CD4-positive, alpha-beta T cell (primary cell): Measurements from ENCODE around the gene MKX. TPM values are rescaled to one million over a fixed set of nuclear protein-coding genes. Genes with fewer than 3 reads are reported as not detected.

Experiments
- ATAC-seq: fragments of 200-7000 bp; cut with Tn5 transposase; one replicate; pipeline ENCODE4 v1.10.0; 2022; ENCODE audit warnings: mild to moderate bottlenecking; ENCODE audit not compliant: poor library complexity
- CTCF ChIA-PET: fragments of 350-600 bp; sonication (Branson Sonifier 250); formaldehyde crosslinking; loops from one replicate; lab custom pipeline; 2021; ENCODE audit warnings: antibody characterized with exemption, inconsistent platforms; lab: Charles Lee
- POLR2A ChIA-PET: fragments of 350-600 bp; sonication (Branson Sonifier 250); formaldehyde crosslinking; loops from one replicate; lab custom pipeline; 2021; ENCODE audit warnings: antibody characterized with exemption, inconsistent platforms; lab: Charles Lee
- DNase-seq, 14 experiments: peaks; one replicate each; pipeline ENCODE4 v3.0.0-alpha.2; 2013 to 2020; ENCODE audit warnings: mixed read lengths in 2 of 14
- H3K27ac ChIP-seq, 2 donors: one replicate each; pipeline versions ENCODE4 v1.5.1 to v1.7.0; 2013; ENCODE audit warnings: low read length in 2 of 2, low read depth in 1 of 2, mild to moderate bottlenecking in 1 of 2
- H3K27me3 ChIP-seq, 2 experiments: 1 replicate in 1 of 2; 2 replicates in 1 of 2; pipeline versions ENCODE4 v1.6.1 to v1.7.0; 2013; ENCODE audit warnings: low read length in 2 of 2, control low read depth in 1 of 2, mild to moderate bottlenecking in 1 of 2, moderate library complexity in 1 of 2; ENCODE audit not compliant: insufficient read depth in 2 of 2, control insufficient read depth in 1 of 2
- H3K36me3 ChIP-seq: one replicate; pipeline ENCODE4 v1.6.1; 2013; ENCODE audit warnings: low read length, control low read depth; ENCODE audit not compliant: insufficient read depth
- H3K4me1 ChIP-seq: one replicate; pipeline ENCODE4 v1.6.1; 2013; ENCODE audit warnings: low read length, control low read depth; ENCODE audit not compliant: insufficient read depth
- H3K4me3 ChIP-seq: one replicate; pipeline ENCODE4 v1.5.1; 2013; ENCODE audit warnings: mild to moderate bottlenecking, low read length, moderate library complexity
- H3K9me3 ChIP-seq, 2 experiments: 1 replicate in 1 of 2; 2 replicates in 1 of 2; pipeline versions ENCODE4 v1.6.1 to v1.7.0; 2013; ENCODE audit warnings: low read length in 2 of 2, mild to moderate bottlenecking in 2 of 2, control low read depth in 1 of 2, moderate library complexity in 1 of 2; ENCODE audit not compliant: control insufficient read depth in 1 of 2, insufficient read depth in 1 of 2
- H3K27ac Mint-ChIP-seq: one replicate; pipeline ENCODE4 v1.8.0; 2020; ENCODE audit warnings: mixed read lengths
- H3K27me3 Mint-ChIP-seq: one replicate; pipeline ENCODE4 v1.8.0; 2021; ENCODE audit warnings: mixed read lengths
- H3K36me3 Mint-ChIP-seq: one replicate; pipeline ENCODE4 v1.8.0; 2021; ENCODE audit warnings: low read depth, mixed read lengths
- H3K4me1 Mint-ChIP-seq: one replicate; pipeline ENCODE4 v1.8.0; 2021; ENCODE audit warnings: low read depth, mixed read lengths
- H3K4me3 Mint-ChIP-seq: one replicate; pipeline ENCODE4 v1.8.0; 2020; ENCODE audit warnings: mild to moderate bottlenecking, mixed read lengths
- H3K9me3 Mint-ChIP-seq: one replicate; pipeline ENCODE4 v1.8.0; 2020; ENCODE audit warnings: mixed read lengths
- intact Hi-C, 2 experiments: fragments of 100-400 bp; cut with DNase I in 1 of 2; cut with micrococcal nuclease in 1 of 2; formaldehyde crosslinking; loops; one replicate each; pipeline versions ENCODE4 v1.15.1 to v1.9.0; 2023 to 2025; cut with DNase I, micrococcal nuclease
- total RNA-seq, 174 experiments: library from RNA in 2 of 174; stranded (reverse) in 2 of 174; gene quantifications; one replicate each; pipeline ENCODE4 v1.2.3 and lab custom pipeline; 2021 to 2026
- TF ChIP-seq, protein P1 (sequence below): fragments of 200-600 bp; IDR thresholded peaks from one replicate; pipeline ENCODE4 v1.8.0; 2022; ENCODE audit warnings: antibody characterized with exemption, mild to moderate bottlenecking

MKX gene
- total RNA-seq, 2 experiments from 2014 or later: not detected

DNA sequence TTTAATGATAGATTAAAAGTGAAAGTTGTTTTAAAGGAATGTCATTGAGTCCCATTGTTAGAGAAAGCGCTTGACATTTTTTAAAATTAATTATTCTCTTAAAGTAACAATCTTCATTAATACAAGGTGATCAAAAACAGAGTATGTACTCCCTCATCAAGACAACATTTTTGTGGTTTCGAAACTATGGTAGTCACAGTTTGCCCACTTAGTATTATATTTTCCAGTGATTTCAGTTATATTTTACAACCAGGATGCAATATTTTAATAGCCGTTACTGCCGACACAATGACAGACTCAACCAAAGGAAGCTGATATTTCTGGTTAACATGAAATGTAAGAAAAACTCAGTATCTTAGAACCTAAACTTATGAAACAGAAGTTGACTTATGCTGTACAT, 31.3 kb downstream of the MKX start:
- intact Hi-C loops: no loop called here
- Histone ChIP-seq H3K9me3 (no peaks in the 10 kb centered on the region), H3K27me3 (peaks cover 0 to 7% of the 10 kb centered on the region in 2 experiments), H3K4me3 (no peak overlapping the region), H3K27ac (no peak overlapping the region), H3K36me3 (no peaks in the 10 kb centered on the region), H3K4me1 (no peaks in the 10 kb centered on the region)
- Mint-ChIP-seq H3K27me3 (peaks cover 53% of the 10 kb centered on the region), H3K9me3 (no peaks in the 10 kb centered on the region), H3K4me1 (no peaks in the 10 kb centered on the region), H3K36me3 (no peaks in the 10 kb centered on the region), H3K27ac (no peak overlapping the region), H3K4me3 (no peak overlapping the region)
- ATAC-seq (no peak), DNase-seq (no peak)
- TF ChIP-seq, protein P1, sequence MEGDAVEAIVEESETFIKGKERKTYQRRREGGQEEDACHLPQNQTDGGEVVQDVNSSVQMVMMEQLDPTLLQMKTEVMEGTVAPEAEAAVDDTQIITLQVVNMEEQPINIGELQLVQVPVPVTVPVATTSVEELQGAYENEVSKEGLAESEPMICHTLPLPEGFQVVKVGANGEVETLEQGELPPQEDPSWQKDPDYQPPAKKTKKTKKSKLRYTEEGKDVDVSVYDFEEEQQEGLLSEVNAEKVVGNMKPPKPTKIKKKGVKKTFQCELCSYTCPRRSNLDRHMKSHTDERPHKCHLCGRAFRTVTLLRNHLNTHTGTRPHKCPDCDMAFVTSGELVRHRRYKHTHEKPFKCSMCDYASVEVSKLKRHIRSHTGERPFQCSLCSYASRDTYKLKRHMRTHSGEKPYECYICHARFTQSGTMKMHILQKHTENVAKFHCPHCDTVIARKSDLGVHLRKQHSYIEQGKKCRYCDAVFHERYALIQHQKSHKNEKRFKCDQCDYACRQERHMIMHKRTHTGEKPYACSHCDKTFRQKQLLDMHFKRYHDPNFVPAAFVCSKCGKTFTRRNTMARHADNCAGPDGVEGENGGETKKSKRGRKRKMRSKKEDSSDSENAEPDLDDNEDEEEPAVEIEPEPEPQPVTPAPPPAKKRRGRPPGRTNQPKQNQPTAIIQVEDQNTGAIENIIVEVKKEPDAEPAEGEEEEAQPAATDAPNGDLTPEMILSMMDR: no peak
- CTCF ChIA-PET: no interaction called here
- POLR2A ChIA-PET: no interaction called here

DNA sequence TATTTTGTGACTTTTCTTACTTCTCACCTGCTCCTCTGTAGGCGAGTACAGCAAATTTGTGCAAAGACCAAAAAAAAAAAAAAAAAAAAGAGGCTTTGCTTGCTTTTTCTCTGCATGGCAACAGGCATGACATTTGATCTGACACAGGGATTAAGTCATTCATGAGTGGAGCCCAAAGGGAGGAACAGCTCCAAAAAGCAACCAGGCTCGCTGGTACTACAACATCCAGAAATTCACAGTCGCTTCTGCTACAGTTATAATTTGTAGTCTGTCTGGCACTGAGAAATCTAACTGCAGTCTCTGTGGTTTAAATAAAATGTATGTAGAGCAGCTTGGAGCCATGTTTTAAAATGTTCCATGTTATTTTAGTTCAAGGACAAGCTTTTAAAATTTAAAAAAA, 31.7 kb downstream of the MKX start:
- Mint-ChIP-seq H3K9me3 (no peaks in the 10 kb centered on the region), H3K27ac (no peak overlapping the region), H3K27me3 (peaks cover 49% of the 10 kb centered on the region), H3K36me3 (no peaks in the 10 kb centered on the region), H3K4me3 (no peak overlapping the region), H3K4me1 (no peaks in the 10 kb centered on the region)
- DNase-seq (no peak), ATAC-seq (no peak)
- Histone ChIP-seq H3K36me3 (no peaks in the 10 kb centered on the region), H3K27ac (no peak overlapping the region), H3K4me1 (no peaks in the 10 kb centered on the region), H3K9me3 (no peaks in the 10 kb centered on the region), H3K4me3 (no peak overlapping the region), H3K27me3 (peaks cover 0 to 7% of the 10 kb centered on the region in 2 experiments)
- ChIA-PET CTCF (no interaction called here), POLR2A (no interaction called here)
- intact Hi-C loops: no loop called here
- TF ChIP-seq, protein P1: no peak

DNA sequence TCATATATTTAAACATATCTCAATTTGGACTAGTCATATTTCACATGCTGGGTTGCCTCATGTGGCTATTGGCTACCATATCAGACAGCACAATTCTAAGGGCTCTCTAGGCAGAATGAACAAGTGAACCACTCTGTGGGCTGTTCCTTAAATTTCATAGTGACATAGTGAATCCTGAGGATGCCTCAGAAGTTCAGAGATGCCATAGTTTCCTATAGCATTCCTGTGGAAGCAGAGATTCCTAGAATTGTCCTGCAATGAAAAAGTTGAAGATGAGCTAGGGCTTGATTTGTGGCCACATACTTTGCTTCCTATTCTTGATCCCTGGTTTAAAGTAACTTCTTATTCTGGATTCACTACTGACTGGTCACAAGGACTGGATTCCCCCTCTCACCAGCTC, 35.6 kb downstream of the MKX start:
- ChIA-PET CTCF (no interaction called here), POLR2A (no interaction called here)
- Histone ChIP-seq H3K4me3 (no peak overlapping the region), H3K4me1 (no peaks in the 10 kb centered on the region), H3K9me3 (no peaks in the 10 kb centered on the region), H3K27me3 (no peaks in the 10 kb centered on the region), H3K27ac (no peak overlapping the region), H3K36me3 (no peaks in the 10 kb centered on the region)
- no peak for DNase-seq
- Mint-ChIP-seq H3K4me1 (no peaks in the 10 kb centered on the region), H3K36me3 (no peaks in the 10 kb centered on the region), H3K9me3 (no peaks in the 10 kb centered on the region), H3K27me3 (peaks cover 23% of the 10 kb centered on the region), H3K27ac (no peak overlapping the region), H3K4me3 (no peak overlapping the region)
- TF ChIP-seq, protein P1: no peak
- ATAC-seq: no peak
- intact Hi-C loops: no loop called here
